HG03354 (cell line): ENCODE measurements around the gene SCAP.

Source experiments
- ATAC-seq: cut with Tn5 transposase; IDR thresholded peaks from one replicate; pipeline ENCODE4 v1.9.1; 2021; ENCODE audit warnings: mild to moderate bottlenecking; ENCODE audit not compliant: unreplicated experiment, poor library complexity, severe bottlenecking

SCAP gene

DNA sequence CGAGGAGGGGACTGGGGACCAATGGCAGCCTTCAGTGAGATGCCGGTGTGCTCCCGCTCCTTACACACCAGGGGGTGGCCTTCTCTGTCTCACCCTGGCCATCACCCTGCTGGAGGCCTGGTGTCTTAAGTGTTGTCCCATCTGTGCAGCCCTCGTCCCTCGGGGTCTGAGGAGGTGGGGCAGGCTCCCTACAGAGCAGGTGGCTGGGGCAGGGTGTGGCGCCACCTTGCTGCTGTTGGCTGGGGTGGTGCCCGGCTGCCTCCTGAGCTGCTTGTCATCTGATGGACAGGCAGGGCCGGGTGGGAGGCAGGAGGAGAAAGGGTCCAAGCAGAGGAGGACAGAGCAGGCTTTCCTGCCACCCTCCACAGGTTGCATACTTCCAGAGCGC lies 69.0 kb downstream of the SCAP start:
- no peak for ATAC-seq

DNA sequence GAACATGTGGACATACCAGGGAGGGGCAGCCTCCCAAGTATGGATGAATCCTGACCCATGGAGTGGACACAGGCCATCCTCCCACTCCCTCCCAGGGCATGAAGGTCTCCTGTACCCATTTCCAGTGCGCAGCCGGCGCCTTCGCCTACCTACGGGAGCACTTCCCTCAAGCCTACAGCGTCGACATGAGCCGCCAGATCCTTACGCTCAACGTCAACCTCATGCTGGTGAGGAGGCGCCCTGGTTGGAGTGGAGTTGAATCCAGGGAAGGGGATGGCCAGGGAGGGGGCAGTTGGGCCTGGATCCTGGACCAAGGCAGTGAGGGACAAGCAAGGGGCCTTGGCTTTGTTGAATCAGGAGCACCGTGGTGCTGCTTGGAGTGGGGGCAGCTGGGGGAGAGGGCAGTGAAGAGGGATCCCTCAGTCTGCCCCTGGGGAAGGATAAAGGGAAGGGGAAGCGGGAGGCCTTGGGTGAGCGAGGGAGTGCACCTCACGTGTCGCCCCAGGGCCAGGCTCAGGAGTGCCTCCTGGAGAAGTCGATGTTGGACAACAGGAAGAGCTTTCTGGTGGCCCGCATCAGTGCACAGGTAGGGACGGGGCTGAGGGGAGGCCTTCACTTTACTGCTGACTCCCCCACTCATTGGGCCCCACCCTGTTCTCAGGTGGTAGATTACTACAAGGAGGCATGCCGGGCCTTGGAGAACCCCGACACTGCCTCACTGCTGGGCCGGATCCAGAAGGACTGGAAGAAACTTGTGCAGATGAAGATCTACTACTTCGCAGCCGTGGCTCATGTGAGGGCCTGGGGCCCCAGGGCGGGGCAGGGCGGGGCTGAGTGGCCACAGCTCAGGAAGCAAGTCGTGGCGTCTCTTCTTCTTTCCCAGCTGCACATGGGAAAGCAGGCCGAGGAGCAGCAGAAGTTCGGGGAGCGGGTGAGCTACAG lies 69.7 kb downstream of the SCAP start:
- ATAC-seq = no peak

DNA sequence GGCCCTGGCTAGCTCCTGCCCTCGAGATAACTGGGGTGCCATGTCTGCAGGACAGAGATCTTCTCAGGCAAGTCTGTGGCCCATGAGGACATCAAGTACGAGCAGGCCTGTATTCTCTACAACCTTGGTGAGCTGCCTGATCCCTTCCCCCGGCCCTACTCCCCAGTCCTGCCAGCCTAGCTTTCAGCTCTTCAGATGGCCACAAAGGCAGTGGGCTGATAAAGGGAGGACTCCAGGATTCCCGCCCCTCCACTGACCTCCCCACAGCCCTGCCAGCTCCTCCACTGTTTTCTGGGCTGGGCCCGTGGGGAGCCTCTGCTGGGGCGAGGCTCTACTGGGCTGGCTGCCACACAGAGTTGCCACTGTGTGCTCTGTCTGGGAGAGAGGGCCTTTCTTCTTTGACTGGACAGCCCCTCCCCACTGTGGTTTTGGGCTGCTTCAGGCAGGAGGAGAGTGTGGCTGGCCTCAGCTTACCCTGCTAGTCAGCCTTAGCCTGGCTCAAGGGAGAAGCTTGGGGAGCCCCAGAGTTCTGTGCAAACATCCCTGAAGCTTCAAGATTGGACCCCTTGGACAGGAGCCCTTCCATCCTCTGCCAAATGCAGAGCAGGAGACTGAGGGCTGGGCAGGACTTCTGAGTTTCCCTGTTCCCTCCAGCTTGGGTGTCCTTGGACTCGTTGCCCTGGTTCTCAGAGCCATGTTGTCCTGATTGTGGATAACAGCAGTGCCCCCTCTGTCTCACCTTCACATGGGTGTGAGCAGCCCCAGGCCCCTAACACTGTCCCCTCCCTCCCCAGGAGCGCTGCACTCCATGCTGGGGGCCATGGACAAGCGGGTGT lies 70.6 kb downstream of the SCAP start:
- ATAC-seq = no peak

DNA sequence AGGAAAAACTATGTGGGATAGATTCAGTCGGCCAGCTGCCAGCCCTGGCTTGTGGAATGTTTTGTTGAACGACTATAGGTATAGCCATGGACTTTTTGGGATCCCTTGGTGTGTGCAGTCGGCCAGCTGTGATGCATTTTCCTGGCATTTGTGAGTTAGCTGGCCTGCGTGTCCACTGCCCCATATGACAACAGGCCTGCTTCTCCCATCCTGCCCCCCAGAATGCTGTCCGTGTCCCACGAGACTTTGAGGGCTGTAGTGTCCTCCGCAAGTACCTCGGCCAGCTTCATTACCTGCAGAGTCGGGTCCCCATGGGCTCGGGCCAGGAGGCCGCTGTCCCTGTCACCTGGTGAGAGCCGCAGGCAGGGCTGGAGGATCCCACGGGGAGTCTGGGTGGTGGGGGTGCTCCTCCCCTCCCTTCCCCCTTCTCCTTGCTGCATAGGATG lies 71.3 kb downstream of the SCAP start:
- no peak for ATAC-seq

DNA sequence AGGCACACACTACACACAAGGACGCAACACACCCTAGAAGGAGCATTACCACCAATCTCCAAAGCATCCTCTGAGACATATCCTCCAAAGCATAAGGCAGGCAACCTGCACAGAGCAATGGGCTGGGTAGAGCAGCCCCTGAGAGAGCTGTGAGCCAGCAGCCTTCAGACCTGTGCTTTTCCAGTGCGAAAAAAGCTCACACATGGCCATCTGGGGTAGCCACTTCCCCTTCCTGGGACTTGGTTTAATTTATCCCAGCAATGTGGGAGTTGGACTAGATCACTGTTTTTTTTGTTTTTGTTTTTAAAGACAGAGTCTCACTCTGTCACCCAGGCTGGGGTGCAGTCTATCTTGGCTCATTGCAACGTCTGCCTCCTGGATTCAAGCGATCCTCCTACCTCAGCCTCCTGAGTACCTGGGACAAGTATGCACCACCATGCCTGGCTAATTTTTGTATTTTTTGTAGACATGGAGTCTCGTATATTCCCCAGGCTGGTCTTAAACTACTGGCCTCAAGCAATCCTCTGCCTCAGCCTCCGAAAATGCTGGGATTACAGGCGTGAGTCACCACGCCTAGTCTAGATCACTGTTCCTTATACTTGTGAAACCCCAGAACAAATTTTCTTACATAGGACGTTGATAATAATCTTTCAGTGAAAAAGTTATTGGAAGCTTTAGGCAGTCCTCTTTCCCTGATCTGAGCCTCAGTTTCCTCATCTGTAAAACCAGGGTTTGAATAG lies 76.0 kb downstream of the SCAP start:
- ATAC-seq = no peak

DNA sequence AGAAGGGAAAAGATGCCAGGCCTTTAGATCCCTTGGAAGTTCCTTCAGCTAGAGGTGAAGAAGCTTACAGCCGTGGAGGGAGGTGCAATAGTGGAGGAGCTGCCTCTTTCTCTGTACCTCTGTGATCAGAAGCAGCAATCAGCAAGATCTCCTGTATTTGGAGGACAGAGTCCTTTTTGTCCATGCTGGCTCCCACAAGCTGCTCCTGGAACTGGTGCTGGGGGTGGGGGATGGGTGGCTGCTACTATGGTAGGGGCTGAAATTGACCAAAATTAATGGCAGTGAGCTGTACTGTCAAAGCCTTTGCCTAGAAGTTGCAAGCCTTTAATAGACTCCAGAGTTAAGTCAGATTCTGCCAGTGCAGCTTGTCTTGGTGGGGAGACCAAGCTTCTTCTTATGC lies 76.7 kb downstream of the SCAP start:
- ATAC-seq = no peak

DNA sequence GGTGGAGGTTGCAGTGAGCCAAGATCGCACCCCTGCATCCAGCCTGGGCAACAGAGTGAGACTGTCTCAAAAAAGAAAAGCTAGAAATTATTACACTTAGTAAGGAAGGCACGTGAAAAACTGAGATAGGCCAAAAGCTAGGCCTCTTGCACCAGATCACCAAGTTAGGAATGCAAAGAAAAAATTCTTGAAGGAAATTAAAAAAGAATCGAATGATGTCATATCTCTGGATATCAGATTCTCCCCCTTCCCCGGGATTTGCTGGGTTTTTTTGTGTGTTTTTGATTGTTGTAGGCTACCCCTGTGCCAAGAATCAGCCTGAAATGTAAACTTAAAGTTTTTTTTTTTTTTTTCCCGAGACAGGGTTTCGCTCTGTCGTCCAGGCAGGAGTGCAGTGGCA lies 77.5 kb downstream of the SCAP start:
- ATAC-seq = no peak

DNA sequence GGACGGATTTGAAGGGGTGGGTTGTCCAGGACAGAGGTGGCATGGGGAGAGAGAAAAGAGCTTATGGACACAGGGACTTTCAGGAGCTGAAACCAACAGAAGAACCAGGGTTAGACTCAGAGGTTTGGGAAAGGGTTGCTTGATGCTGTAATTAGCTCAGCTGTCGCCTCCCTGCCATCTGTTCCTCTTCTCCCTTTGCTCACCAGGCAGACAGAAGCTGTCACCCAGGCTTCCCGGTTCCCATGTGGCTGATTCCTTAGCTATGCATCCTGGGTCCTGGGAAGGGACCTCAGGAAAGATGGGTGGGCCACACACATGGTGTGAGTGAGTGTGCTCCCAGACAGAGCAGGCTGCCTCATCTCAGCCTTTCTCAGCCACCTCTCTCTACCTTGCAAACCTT lies 80.9 kb downstream of the SCAP start:
- ATAC-seq = no peak

DNA sequence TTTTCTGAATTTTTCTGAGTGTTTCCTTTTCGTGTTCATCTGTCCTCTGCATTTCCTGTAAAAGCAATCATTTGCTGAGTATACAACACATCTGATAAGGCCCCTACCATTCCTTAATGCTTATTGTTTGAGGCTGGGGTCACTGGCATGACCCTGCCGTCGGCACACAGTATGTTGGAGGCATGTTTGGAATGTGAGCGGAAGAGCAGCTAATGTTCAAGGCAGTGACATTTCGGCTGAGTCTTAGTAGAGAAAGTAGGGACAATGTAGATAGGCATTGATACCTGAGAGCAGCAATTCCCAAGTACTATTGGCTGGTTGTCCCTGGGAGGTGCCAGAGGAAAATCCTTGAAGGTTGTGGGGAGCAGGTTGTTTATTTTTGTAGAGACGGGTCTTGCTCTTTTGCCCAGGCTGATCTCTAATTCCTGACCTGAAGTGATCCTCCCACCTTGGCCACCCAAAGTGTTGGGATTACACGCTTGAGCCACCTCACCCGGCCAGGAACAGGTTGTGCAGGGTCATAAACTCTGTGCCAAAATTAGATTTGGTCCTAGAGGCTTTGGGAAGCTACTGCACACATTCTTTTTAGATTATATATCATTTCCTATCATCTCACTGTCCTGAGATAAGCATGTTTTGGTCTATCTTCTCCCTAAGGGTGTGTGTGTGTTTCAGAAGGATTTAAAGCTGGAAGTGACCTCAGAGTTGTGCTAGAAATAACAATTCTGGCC lies 81.4 kb downstream of the SCAP start:
- ATAC-seq = no peak

DNA sequence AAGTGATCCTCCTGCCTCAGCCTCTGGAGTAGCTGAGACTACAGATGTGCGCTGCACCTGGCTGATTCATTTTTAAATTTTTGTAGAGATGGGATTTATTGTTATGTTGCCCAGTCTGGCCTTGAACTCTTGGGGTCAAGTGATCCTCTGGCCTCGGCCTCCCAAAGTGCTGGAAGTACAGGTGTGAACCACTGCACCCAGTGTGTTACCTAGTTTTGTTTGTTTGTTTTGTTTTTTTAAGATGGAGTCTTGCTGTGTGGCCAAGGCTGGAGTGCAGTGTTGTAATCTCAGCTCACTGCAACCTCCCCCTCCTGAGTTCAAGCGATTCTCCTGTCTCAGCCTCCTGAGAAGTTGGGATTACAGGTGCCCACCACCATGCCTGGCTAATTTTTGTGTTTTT lies 82.8 kb downstream of the SCAP start:
- ATAC-seq = no peak

DNA sequence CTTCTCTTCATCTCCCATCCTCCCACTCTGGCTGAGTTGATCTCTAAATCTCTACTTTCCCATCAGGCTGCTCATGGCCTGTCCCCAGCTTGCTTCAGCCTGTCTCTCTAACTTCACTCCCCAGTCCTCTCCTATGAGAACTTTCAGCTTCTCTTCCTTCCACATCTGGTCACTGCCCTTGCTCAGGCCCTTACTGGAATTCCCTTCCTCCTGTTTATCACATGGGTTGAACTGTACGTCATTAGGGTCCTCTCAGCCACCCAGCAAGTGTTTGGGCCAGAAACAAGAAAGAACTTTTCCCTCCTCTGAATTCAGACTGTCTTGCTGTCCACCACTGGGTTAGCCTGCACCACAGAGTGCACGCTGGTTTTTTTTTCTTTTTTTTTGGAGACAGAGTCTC lies 89.9 kb downstream of the SCAP start:
- ATAC-seq = no peak

DNA sequence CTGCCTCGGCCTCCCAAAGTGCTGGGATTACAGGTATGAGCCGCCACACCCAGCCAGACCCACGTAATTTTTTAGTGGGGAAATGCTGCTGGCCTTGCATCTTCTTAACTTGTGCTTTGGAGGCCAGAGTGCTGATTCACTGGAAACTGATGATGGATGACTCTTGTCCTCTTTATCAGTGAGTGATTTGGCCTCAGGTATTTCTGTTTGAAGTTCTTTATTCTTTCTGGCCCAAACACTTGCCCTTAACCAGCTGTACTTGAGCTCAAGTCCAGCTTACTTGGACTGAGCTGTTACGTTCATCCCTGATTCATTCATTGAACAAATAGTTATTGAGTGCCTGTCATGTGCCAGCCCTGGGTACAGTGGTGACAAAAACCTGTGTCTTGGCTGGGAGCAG lies 90.7 kb downstream of the SCAP start:
- no peak for ATAC-seq

DNA sequence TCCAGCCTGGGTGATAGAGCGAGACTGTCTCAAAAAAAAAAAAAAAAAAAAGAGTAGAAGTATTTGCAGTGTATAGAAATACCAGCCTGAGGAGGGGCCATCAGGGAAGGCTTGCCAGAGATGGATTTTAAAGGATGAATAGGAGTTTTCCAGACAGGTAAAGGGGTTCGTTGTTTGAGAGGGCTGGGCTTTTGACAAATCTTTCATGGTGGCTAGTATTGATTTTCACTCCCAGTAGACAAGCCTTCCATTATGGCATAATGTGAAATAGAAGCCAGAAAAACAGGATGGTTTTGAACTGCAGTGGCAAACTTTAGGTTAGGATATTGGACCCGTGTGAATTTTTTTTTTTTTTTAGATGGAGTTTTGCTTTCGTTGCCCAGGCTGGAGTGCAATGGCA lies 91.3 kb downstream of the SCAP start:
- ATAC-seq = no peak

DNA sequence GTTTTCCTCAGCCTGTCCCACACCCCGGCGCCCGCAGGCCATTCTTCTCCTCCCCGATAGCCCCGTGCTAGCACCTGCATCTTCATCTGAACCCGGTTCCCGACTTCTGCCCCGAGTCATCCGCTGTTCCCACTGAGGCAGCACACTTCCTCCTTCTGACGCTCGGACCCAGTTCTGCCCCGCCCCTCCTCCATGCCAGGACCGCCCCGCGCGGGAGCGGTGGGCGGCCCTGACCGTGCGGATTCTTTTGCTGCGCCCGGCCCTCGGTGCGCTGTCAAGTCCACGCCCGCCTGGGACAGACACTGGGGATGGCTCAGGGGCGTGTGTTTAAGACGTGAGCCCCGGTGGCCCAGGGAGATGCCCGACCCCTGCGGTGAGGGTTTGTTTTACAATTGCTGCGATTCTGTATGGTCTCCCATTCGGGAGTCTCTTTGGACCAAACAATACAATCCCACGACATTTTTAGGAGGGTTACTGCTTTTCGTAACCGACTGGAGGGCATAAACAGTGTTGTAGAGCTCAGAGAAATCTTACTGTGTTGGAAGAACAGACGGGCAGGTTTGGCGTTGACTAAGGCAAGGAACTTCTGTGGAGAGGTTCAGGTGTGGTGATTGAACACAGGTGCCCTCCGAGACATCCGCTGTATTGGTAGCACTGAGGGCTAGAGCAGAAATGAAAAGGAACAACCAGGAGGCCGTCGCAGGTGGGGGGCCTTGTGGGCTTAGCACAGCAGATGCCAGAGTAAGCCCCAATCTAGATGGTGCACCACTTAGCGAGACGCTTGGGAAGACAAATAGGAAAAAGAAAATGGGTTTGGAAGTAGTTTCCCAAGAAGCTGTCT lies 94.2 kb downstream of the SCAP start:
- ATAC-seq = peak; percentile 65

DNA sequence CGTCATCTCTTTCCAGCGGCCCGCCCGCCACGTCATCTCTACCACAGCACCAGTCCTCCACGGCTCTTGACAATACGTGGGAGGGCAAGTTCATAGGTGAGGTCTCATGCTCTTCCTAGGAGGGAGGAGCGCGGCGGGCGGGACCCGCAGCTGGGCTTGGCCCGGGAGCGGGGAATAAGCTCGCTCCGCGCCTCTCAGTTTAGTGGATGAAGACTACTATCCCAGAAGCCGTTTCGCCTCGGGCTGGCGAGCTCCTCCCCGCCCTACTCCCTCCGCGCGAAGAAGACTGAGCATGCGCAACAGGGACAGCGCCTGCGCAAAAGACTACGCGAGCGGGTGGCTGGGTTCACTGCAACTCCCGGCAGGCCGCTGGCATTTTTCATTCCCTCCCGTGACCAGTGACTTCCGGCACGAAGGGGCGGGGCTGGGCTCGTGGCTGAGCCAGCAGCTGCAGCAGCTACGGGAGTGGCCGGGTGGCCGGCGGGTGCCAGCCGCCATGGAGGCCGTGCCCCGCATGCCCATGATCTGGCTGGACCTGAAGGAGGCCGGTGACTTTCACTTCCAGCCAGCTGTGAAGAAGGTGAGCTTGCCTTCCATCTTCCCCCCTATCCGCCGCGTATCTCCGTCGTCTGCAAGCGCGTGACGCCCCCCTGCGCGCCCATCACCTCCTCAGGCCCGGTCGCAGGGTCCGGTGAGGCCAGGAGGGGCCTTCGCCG lies 95.0 kb downstream of the SCAP start, which contains the start of gene PTPN23:
TSS of gene PTPN23 (plus strand) at position 421 of the 716 bp plus-strand sequence. CDS start at position 497, 76 bp downstream.
- peak; percentile 73 for ATAC-seq

DNA sequence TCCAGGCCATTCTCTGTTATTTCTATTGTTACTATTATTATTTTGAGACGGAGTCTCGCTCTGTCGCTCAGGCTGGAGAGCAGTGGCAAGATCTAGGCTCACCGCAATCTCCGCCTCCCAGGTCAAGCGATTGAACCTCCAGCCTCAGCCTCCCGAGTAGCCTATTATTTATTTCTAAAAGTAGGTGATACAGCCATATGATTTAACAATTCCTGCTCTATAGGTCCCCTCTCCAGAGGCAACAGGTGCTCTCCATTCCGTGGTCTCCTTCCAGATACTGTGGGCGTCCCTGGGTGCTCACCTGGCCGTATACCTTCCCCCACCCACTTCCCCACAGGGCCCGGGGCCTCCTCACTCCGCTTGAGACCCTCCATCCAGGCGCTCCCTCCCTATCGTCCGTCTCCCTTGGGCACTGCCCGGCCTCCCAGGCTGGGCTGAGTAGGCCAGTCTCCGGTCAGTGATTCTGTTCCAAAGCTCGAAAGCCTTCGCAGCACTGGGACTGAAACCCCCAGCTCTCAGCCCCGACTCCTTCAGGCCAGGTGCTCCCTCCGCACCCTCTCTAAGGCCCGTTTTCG lies 95.6 kb downstream of the SCAP start:
- no peak for ATAC-seq

DNA sequence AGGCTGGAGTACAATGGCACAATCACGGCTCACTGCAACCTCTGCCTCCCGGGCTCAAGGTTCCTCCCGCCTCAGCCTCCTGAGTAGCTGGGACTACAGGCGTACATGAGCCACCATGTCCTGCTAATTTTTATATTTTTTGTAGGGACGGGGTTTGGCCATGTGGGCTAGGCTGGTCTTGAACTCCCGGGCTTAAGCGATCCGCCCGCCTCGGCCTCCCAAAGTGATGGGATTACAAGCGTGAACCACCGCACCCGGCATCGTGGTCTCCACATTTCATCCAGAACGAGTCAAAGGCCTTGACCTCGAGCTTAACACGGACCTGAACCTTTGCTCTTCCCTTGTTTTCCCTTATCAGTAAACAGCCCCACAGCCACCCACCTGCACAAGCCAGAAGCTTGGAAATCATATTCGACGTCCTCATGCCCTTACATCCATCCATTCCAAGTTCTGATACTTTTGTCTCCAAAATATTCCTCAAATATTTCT lies 96.3 kb downstream of the SCAP start:
- no peak for ATAC-seq
